ENCODE results near the gene ATOSA. TPM values are rescaled to one million over a fixed set of nuclear protein-coding genes. Genes with fewer than 3 reads are reported as not detected.

Gene ATOSA
- total RNA-seq, 2 donors from 2014 or later: 21.6 to 36.7 TPM

GRCh38 chr15:52698514-52698913, 19.3 kb upstream of the ATOSA start:
- Histone ChIP-seq H3K4me1 (no peaks in the 10 kb centered on the region), H3K27ac (no peak overlapping the region), H3K4me3 (no peak overlapping the region), H3K36me3 (no peaks in the 10 kb centered on the region), H3K9me3 (no peaks in the 10 kb centered on the region), H3K27me3 (no peaks in the 10 kb centered on the region)
- DNase-seq (ENCODE audit: low spot score): no peak
- TF ChIP-seq CTCF (IDR thresholded peaks at IDR 0.05): no peak

GRCh38 chr15:52697051-52697450, 17.9 kb upstream of the ATOSA start:
- DNase-seq (ENCODE audit: low spot score): no peak
- TF ChIP-seq CTCF (IDR thresholded peaks at IDR 0.05): no peak
- Histone ChIP-seq H3K36me3 (no peaks in the 10 kb centered on the region), H3K27me3 (no peaks in the 10 kb centered on the region), H3K4me3 (no peak overlapping the region), H3K4me1 (no peaks in the 10 kb centered on the region), H3K9me3 (no peaks in the 10 kb centered on the region), H3K27ac (no peak overlapping the region)

GRCh38 chr15:52695154-52695553, 16.0 kb upstream of the ATOSA start:
- no peak for DNase-seq (ENCODE audit: low spot score)
- H3K4me1 ChIP-seq: no peaks in the 10 kb centered on the region
- TF ChIP-seq CTCF (IDR thresholded peaks at IDR 0.05): no peak
- H3K9me3 ChIP-seq: no peaks in the 10 kb centered on the region
- no peaks in the 10 kb centered on the region for H3K27me3 ChIP-seq
- H3K27ac ChIP-seq: no peak overlapping the region
- H3K36me3 ChIP-seq: no peaks in the 10 kb centered on the region
- no peak overlapping the region for H3K4me3 ChIP-seq

- no peak overlapping the region for H3K27ac ChIP-seq
- no peaks in the 10 kb centered on the region for H3K4me1 ChIP-seq
- no peaks in the 10 kb centered on the region for H3K27me3 ChIP-seq
- no peak for TF ChIP-seq CTCF (IDR thresholded peaks at IDR 0.05)
- H3K4me3 ChIP-seq: no peak overlapping the region
- H3K9me3 ChIP-seq: no peaks in the 10 kb centered on the region
- no peak for DNase-seq (ENCODE audit: low spot score)
- H3K36me3 ChIP-seq: no peaks in the 10 kb centered on the region
These were observed 10.4 kb upstream of the ATOSA start for GRCh38 chr15:52689562-52689961.

- Histone ChIP-seq H3K9me3 (no peaks in the 10 kb centered on the region), H3K27me3 (no peaks in the 10 kb centered on the region), H3K36me3 (no peaks in the 10 kb centered on the region), H3K27ac (no peak overlapping the region), H3K4me1 (peaks cover 0 to 8% of the 10 kb centered on the region in 2 donors), H3K4me3 (no peak overlapping the region)
- DNase-seq (ENCODE audit: low spot score): no peak
- no peak for TF ChIP-seq CTCF (IDR thresholded peaks at IDR 0.05)
These were observed 4.4 kb upstream of the ATOSA start for GRCh38 chr15:52683580-52683979.

GRCh38 chr15:52682781-52683180, 3.6 kb upstream of the ATOSA start:
- H3K27ac ChIP-seq: no peak overlapping the region
- H3K36me3 ChIP-seq: no peaks in the 10 kb centered on the region
- no peak for TF ChIP-seq CTCF (IDR thresholded peaks at IDR 0.05)
- no peak for DNase-seq (ENCODE audit: low spot score)
- H3K4me1 ChIP-seq: peaks cover 0 to 10% of the 10 kb centered on the region in 2 donors
- no peak overlapping the region for H3K4me3 ChIP-seq
- no peaks in the 10 kb centered on the region for H3K27me3 ChIP-seq
- no peaks in the 10 kb centered on the region for H3K9me3 ChIP-seq

All from right atrium auricular region (tissue), 2 donors.